Measurements from ENCODE around the gene TTC28.
A peak's percentile ranks its signal among the peaks of the same experiment; 100 is the strongest.
"Not testable (repeated sequence)": the region's sequence is repeated elsewhere in the genome, so short reads cannot be mapped to it uniquely, and the experiment has no call there.

TTC28 gene

DNA sequence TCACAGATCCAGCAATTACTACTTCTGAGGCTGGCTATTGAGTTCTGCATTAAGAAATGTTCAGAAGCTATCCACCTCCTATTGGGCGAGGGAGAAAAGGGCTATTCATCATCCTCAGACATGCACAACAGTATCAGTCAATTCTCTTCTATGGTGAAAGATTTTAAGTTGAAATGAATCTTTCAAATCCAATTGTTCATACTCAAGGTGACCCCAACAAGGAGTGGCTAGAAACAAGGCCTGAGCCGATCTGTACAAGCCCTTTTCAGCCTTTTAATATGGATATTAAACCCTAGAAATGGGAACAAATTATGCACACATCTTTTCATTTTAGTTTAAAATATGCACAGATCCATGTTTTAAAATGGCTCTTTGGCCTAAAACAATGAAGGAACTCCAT is 457.1 kb downstream of the TTC28 start:
- H3K36me3 ChIP-seq (ENCODE audit: control insufficient read depth, insufficient read depth, low read length) = no peaks in the 10 kb centered on the region
- H3K27me3 ChIP-seq (ENCODE audit: control insufficient read depth, insufficient read depth, low read length) = no peaks in the 10 kb centered on the region
- H3K4me1 ChIP-seq (ENCODE audit: control insufficient read depth, insufficient read depth, low read length) = no peaks in the 10 kb centered on the region
- no peak overlapping the region for H3K4me3 ChIP-seq (ENCODE audit: low read depth, low read length)
- H3K9me3 ChIP-seq (ENCODE audit: control insufficient read depth, insufficient read depth, low read length) = no peaks in the 10 kb centered on the region
- no peak overlapping the region for H3K9ac ChIP-seq (ENCODE audit: low read depth, low read length)

DNA sequence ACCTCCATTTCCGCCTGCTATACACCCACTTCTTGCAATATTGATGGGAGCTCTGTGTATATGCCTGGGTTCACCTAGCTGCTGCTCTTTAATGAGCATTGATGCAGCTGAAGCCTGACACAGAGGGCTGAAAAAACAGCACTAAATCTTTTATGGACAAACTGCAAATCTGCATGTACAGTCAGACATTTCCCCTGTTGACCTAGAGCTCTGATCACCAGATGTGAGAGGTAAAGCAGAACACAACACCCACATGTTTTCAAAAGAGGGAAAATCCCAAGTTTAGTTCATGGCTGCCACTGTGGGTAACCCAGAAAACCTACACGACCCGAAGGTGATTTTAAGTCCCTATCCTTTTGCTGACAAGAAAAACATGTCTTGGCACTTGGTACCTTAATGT is 457.6 kb downstream of the TTC28 start:
- Histone ChIP-seq H3K4me3 (ENCODE audit: low read depth, low read length) (no peak overlapping the region), H3K36me3 (ENCODE audit: control insufficient read depth, insufficient read depth, low read length) (no peaks in the 10 kb centered on the region), H3K4me1 (ENCODE audit: control insufficient read depth, insufficient read depth, low read length) (no peaks in the 10 kb centered on the region), H3K9ac (ENCODE audit: low read depth, low read length) (no peak overlapping the region), H3K9me3 (ENCODE audit: control insufficient read depth, insufficient read depth, low read length) (no peaks in the 10 kb centered on the region), H3K27me3 (ENCODE audit: control insufficient read depth, insufficient read depth, low read length) (no peaks in the 10 kb centered on the region)

DNA sequence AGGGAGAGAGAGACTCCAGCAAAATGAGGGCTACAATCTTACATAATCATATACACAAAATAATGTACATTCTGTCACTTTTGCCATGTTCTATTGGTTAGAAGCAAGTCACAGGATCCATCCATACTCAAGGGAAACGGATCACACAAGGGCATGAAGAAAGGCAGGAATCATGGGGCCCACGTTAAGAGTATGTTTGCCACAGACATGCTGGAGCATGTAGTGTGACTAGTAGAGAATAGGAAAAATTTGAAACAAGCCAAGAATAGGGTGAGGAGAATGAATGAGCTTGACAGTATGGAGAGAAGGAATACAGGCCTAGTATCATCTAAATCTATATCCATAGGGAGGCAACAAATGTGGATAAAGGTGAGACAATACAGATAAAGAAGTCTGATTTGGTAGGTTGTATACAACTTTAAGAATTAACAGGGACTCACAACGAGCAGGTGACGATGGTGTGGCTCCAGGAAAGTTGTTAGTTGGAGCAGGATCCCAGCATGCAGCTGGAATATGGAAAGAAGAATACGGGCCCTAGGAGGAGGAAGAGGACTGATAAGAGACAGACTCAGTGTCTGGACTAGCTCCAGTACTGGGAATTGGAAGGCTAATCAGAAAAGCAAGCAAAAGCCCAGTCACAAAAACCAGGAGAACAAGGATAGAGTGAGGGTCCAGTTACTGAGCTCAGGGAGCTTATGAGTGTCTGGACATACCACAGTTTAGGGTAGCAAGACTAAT is 458.8 kb downstream of the TTC28 start:
- no peaks in the 10 kb centered on the region for H3K36me3 ChIP-seq (ENCODE audit: control insufficient read depth, insufficient read depth, low read length)
- no peaks in the 10 kb centered on the region for H3K27me3 ChIP-seq (ENCODE audit: control insufficient read depth, insufficient read depth, low read length)
- no peak overlapping the region for H3K9ac ChIP-seq (ENCODE audit: low read depth, low read length)

DNA sequence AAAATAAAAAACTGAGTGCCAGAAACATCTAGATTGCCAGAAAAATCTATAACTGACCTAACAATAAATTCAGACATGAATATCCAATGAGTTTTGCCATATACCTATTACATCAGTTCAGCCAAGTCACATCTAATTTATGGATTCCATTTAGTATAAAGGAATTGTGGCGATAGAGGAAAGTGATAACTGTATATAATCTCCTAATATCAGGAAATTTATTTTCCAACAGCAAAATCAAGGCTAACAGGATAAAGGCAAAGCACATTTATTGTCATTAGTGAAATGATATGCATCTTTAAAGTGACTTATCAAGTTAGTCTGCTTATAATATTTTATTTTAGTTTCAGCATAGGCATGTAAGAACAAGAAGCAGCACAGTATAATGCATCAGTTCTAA is 462.4 kb downstream of the TTC28 start:
- Histone ChIP-seq H3K36me3 (ENCODE audit: control insufficient read depth, insufficient read depth, low read length) (no peaks in the 10 kb centered on the region), H3K9ac (ENCODE audit: low read depth, low read length) (no peak overlapping the region), H3K4me3 (ENCODE audit: low read depth, low read length) (no peak overlapping the region), H3K9me3 (ENCODE audit: control insufficient read depth, insufficient read depth, low read length) (no peaks in the 10 kb centered on the region), H3K4me1 (ENCODE audit: control insufficient read depth, insufficient read depth, low read length) (no peaks in the 10 kb centered on the region), H3K27me3 (ENCODE audit: control insufficient read depth, insufficient read depth, low read length) (no peaks in the 10 kb centered on the region)

More for the DNA sequence above, 458.8 kb downstream of the TTC28 start:
- H3K4me1 ChIP-seq (ENCODE audit: control insufficient read depth, insufficient read depth, low read length) = no peaks in the 10 kb centered on the region
- no peak overlapping the region for H3K4me3 ChIP-seq (ENCODE audit: low read depth, low read length)
- H3K9me3 ChIP-seq (ENCODE audit: control insufficient read depth, insufficient read depth, low read length) = no peaks in the 10 kb centered on the region

DNA sequence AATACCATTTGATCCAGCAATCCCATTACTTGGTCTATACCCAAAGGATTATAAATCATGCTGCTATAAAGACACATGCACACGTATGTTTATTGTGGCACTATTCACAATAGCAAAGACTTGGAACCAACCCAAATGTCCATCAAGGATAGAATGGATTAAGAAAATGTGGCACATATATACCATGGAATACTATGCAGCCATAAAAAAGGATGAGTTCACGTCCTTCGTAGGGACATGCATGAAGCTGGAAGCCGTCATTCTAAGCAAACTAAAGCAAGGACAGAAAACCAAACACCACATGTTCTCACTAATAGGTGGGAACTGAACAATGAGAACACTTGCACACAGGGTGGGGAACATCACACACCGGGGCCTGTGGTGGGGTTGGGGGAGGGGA is 464.9 kb downstream of the TTC28 start:
- not testable (repeated sequence) for H3K4me3 ChIP-seq (ENCODE audit: low read depth, low read length); H3K4me1 ChIP-seq (ENCODE audit: control insufficient read depth, insufficient read depth, low read length); H3K9me3 ChIP-seq (ENCODE audit: control insufficient read depth, insufficient read depth, low read length); H3K9ac ChIP-seq (ENCODE audit: low read depth, low read length); H3K36me3 ChIP-seq (ENCODE audit: control insufficient read depth, insufficient read depth, low read length); H3K27me3 ChIP-seq (ENCODE audit: control insufficient read depth, insufficient read depth, low read length)

DNA sequence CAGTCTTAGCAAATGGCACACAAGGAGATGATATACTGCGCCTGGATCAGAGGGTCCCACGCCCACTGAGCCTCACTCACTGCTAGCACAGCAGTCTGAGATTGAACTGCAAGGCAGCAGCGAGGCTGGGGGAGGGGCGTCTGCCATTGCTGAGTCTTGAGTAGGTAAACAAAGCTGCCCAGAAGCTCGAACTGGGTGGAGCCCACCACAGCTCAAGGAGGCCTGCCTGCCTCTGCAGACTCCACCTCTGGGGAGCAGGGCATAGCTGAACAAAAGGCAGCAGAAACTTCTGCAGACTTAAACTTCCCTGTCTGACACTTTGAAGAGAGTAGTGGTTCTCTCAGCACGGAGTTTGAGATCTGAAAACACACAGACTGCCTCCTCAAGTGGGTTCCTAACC is 470.2 kb downstream of the TTC28 start:
- not testable (repeated sequence) for H3K9ac ChIP-seq (ENCODE audit: low read depth, low read length); H3K4me1 ChIP-seq (ENCODE audit: control insufficient read depth, insufficient read depth, low read length); H3K36me3 ChIP-seq (ENCODE audit: control insufficient read depth, insufficient read depth, low read length); H3K9me3 ChIP-seq (ENCODE audit: control insufficient read depth, insufficient read depth, low read length)
- Histone ChIP-seq H3K27me3 (ENCODE audit: control insufficient read depth, insufficient read depth, low read length) (peaks cover 29% of the 10 kb centered on the region), H3K4me3 (ENCODE audit: low read depth, low read length) (peak overlapping the region; percentile 28)

DNA sequence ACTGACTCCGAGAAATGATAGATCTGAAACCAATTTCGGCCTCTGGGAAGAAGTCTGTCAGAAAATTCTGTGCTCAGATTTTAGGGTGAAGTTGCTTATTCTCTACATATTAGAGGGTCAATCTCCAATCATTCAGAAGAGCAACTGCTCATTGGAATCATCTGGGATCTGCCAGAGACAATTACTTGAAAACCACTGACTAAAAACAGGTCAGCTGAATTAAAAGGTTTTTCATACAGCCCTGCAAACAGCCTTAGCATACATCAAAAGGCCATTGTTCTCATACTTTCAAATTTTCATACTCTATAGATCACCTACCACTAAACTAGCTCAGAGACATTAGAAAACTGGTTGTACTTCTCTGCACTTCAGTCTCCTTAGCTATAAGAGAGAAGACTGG is 470.9 kb downstream of the TTC28 start:
- no peaks in the 10 kb centered on the region for H3K9me3 ChIP-seq (ENCODE audit: control insufficient read depth, insufficient read depth, low read length)
- peaks cover 29% of the 10 kb centered on the region for H3K27me3 ChIP-seq (ENCODE audit: control insufficient read depth, insufficient read depth, low read length)
- no peak overlapping the region for H3K9ac ChIP-seq (ENCODE audit: low read depth, low read length)
- peaks cover 4% of the 10 kb centered on the region for H3K4me1 ChIP-seq (ENCODE audit: control insufficient read depth, insufficient read depth, low read length)
- no peaks in the 10 kb centered on the region for H3K36me3 ChIP-seq (ENCODE audit: control insufficient read depth, insufficient read depth, low read length)
- peak overlapping the region; percentile 28 for H3K4me3 ChIP-seq (ENCODE audit: low read depth, low read length)

DNA sequence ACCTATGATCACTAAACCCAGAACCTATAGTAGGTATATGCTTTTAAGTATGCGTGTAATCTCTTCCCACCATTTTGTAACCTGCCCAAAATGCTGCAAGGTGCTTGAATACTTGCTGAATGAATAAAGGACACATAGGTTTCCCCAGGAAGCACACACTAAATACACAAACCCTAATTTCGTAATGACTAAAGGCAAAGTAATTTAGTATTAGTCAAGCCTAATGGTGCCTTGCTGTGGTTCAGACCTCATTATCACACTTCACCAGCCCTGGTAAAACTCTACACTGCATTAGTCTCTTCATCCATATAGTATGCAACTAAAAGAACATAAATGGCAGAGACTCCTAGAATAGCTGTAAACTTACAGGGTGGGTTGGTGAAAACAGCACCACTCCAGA is 471.6 kb downstream of the TTC28 start:
- H3K9ac ChIP-seq (ENCODE audit: low read depth, low read length) = no peak overlapping the region
- H3K4me1 ChIP-seq (ENCODE audit: control insufficient read depth, insufficient read depth, low read length) = peaks cover 7% of the 10 kb centered on the region
- peaks cover 29% of the 10 kb centered on the region for H3K27me3 ChIP-seq (ENCODE audit: control insufficient read depth, insufficient read depth, low read length)
- H3K36me3 ChIP-seq (ENCODE audit: control insufficient read depth, insufficient read depth, low read length) = no peaks in the 10 kb centered on the region
- H3K9me3 ChIP-seq (ENCODE audit: control insufficient read depth, insufficient read depth, low read length) = no peaks in the 10 kb centered on the region
- H3K4me3 ChIP-seq (ENCODE audit: low read depth, low read length) = no peak overlapping the region

DNA sequence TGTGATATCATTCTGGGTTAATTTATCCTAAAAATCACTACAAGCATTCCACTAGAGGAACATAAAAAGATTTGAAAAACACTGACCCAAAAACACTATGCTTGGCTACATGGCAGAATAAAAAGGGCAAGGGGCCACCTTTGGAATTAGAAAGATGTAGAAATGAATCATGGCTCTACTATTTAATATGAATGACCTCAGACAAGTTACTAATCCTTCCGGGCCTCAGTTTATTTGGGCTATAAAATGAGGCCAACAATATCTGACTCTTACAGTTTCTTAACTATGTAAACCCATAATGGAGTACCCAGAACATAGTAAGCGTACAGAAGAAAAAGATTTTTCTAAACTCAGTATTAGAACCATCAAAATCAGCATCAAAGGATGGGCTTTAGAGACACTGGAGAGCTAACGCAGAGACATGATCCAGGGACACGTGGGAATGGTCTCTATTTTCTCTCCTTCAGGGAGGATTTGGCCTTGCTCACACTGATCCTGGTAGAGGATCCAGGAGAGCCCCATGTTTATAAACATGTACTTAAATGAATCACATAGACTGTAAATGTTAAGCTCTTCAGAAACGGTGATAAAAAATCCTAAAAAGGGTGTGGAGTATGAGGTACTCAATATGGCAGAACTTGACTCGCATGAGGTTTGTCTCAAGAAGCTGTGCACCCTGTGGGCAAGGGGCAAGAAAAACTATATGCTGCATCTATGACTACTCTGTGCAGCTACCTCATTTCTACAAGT is 472.2 kb downstream of the TTC28 start:
- H3K36me3 ChIP-seq (ENCODE audit: control insufficient read depth, insufficient read depth, low read length) = no peaks in the 10 kb centered on the region
- H3K27me3 ChIP-seq (ENCODE audit: control insufficient read depth, insufficient read depth, low read length) = peaks cover 29% of the 10 kb centered on the region
- H3K4me3 ChIP-seq (ENCODE audit: low read depth, low read length) = no peak overlapping the region
- H3K9me3 ChIP-seq (ENCODE audit: control insufficient read depth, insufficient read depth, low read length) = no peaks in the 10 kb centered on the region
- H3K4me1 ChIP-seq (ENCODE audit: control insufficient read depth, insufficient read depth, low read length) = peaks cover 7% of the 10 kb centered on the region
- H3K9ac ChIP-seq (ENCODE audit: low read depth, low read length) = no peak overlapping the region

DNA sequence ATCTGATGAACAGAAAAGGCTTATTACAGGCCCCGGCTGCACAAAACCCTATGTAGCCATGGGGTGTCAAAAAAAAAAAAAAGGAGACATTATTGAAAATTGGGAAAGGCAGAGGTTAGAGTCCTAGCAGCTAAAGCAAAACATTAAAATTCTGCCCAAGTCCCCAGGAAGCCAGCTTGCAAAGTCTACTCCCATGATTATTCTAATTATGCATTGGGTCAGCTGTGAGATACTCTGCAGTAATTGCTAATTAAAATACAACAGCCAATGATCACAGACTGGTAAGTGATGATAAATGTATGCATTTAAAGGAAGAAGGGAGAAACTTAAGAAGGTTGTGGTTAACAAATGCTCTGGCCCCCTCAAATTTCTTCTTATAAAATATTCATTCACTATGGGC is 473.7 kb downstream of the TTC28 start:
- H3K4me1 ChIP-seq (ENCODE audit: control insufficient read depth, insufficient read depth, low read length) = peaks cover 7% of the 10 kb centered on the region
- H3K27me3 ChIP-seq (ENCODE audit: control insufficient read depth, insufficient read depth, low read length) = peaks cover 29% of the 10 kb centered on the region
- no peak overlapping the region for H3K4me3 ChIP-seq (ENCODE audit: low read depth, low read length)
- no peaks in the 10 kb centered on the region for H3K36me3 ChIP-seq (ENCODE audit: control insufficient read depth, insufficient read depth, low read length)
- H3K9me3 ChIP-seq (ENCODE audit: control insufficient read depth, insufficient read depth, low read length) = no peaks in the 10 kb centered on the region
- no peak overlapping the region for H3K9ac ChIP-seq (ENCODE audit: low read depth, low read length)

DNA sequence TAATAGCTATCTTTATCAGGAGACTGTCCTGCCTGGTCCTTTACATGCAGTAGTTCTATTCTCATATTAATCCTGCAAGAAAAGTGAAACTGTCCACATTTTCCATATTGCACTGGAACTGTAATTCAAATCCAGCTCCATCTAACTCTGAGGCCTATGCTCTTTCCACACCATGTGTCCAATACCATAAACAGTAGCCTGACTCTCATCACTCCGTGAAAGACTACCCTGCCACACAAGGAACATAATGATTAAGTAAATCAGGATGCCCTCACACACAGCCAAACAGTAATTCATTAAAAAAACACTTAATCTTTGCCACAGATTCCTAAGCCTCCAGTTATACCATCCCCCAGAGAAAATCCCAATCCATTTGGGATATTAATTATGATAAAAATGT is 475.3 kb downstream of the TTC28 start:
- no peaks in the 10 kb centered on the region for H3K36me3 ChIP-seq (ENCODE audit: control insufficient read depth, insufficient read depth, low read length)
- no peak overlapping the region for H3K4me3 ChIP-seq (ENCODE audit: low read depth, low read length)
- no peak overlapping the region for H3K9ac ChIP-seq (ENCODE audit: low read depth, low read length)
- H3K4me1 ChIP-seq (ENCODE audit: control insufficient read depth, insufficient read depth, low read length) = peaks cover 7% of the 10 kb centered on the region
- H3K27me3 ChIP-seq (ENCODE audit: control insufficient read depth, insufficient read depth, low read length) = peaks cover 17% of the 10 kb centered on the region
- H3K9me3 ChIP-seq (ENCODE audit: control insufficient read depth, insufficient read depth, low read length) = no peaks in the 10 kb centered on the region

DNA sequence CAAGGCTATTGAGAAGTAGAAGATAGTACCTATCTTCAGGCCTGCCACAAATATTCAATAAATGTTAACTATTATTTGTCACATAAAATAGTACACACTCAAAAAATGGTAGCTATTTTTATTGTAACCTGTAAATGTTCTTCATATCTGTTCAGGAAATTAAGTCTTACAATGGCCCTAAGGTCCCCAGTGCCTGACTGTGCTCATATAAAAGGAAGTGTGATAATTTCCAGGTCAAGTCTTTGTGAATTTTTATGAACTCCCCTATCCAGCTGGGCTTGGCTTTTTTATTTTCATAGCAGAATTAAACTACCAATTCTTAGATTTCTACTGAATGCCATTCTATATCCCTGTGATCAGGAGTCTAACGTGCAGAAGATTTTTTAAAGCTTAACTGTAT is 476.4 kb downstream of the TTC28 start:
- Histone ChIP-seq H3K27me3 (ENCODE audit: control insufficient read depth, insufficient read depth, low read length) (peaks cover 10% of the 10 kb centered on the region), H3K9me3 (ENCODE audit: control insufficient read depth, insufficient read depth, low read length) (no peaks in the 10 kb centered on the region), H3K9ac (ENCODE audit: low read depth, low read length) (no peak overlapping the region), H3K36me3 (ENCODE audit: control insufficient read depth, insufficient read depth, low read length) (no peaks in the 10 kb centered on the region), H3K4me1 (ENCODE audit: control insufficient read depth, insufficient read depth, low read length) (peaks cover 3% of the 10 kb centered on the region), H3K4me3 (ENCODE audit: low read depth, low read length) (no peak overlapping the region)
